HepG2 (cell line): ENCODE measurements around the gene TMEFF1. TPM values are rescaled to one million over a fixed set of nuclear protein-coding genes. Genes with fewer than 3 reads are reported as not detected.

Experiments
- ATAC-seq: fragments of 200-7000 bp; cut with Tn5 transposase; 3 replicates; pipeline ENCODE4 v1.9.1; 2020; ENCODE audit warnings: mild to moderate bottlenecking, moderate library complexity
- BruUV-seq: library from RNA; stranded (reverse); fragments of 400-500 nt; replicated peaks from 2 replicates; lab custom pipeline; 2021; lab: Mats Ljungman, UMichigan
- CTCF ChIA-PET: fragments of 300-600 bp; formaldehyde crosslinking; extraction: SDS; loops from one replicate; lab custom pipeline; 2021; ENCODE audit warnings: low total read pairs, inconsistent platforms, low intra/inter-chr PET ratio; lab: Yijun Ruan, JAX
- POLR2A ChIA-PET: fragments of 350-600 bp; sonication (Branson Sonifier 250); formaldehyde crosslinking; loops from one replicate; lab custom pipeline; 2020; ENCODE audit warnings: antibody characterized with exemption, inconsistent platforms; lab: Yijun Ruan, JAX
- DNase-seq: peaks from one replicate; pipeline ENCODE4 v3.0.0-alpha.2; 2015; ENCODE audit warnings: low spot score
- FAIRE-seq: peaks from 3 replicates; lab custom pipeline; 2011; peaks lifted over from hg19 to GRCh38; lab: Jason Lieb, UNC
- H2AFZ ChIP-seq: one replicate; pipeline ENCODE4 v1.6.1; 2011; ENCODE audit warnings: low read length, inconsistent platforms
- H3K27ac ChIP-seq: fragments of 300-600 bp; 3 replicates; pipeline ENCODE4 v1.8.0; 2011; ENCODE audit warnings: mixed run types, mild to moderate bottlenecking, mixed read lengths, low read length, inconsistent platforms; ENCODE audit not compliant: insufficient read depth; ENCODE audit errors: extremely low read length
- H3K27me3 ChIP-seq, 2 experiments: fragments of 200-600 bp in 1 of 2; 2 replicates in 1 of 2; 3 replicates in 1 of 2; pipeline versions ENCODE4 v1.6.0 to v1.8.0; 2011; ENCODE audit warnings: low read length in 2 of 2, mild to moderate bottlenecking in 2 of 2, moderate library complexity in 2 of 2, inconsistent platforms in 1 of 2; ENCODE audit not compliant: insufficient read depth in 2 of 2, control insufficient read depth in 1 of 2
- H3K36me3 ChIP-seq, 2 experiments: fragments of 200-600 bp in 1 of 2; replicated peaks in 1 of 2; 2 replicates in 1 of 2; 3 replicates in 1 of 2; pipeline versions ENCODE4 v1.5.1 to v1.8.0; 2011; ENCODE audit warnings: low read length in 2 of 2, inconsistent platforms in 1 of 2; ENCODE audit not compliant: insufficient read depth in 2 of 2, control insufficient read depth in 1 of 2
- H3K4me1 ChIP-seq: 2 replicates; pipeline ENCODE4 v1.5.1; 2012; ENCODE audit warnings: low read length, inconsistent platforms; ENCODE audit not compliant: insufficient read depth
- H3K4me2 ChIP-seq: 2 replicates; pipeline ENCODE4 v1.6.0; 2011; ENCODE audit warnings: low read depth, low read length, inconsistent platforms
- H3K4me3 ChIP-seq, 3 experiments: fragments of 200-600 bp in 1 of 3; sonication (generic), shearing (Covaris generic) in 1 of 3; replicated peaks in 1 of 3; 2 replicates each; pipeline ENCODE4 v1.5.1; 2011 to 2016; ENCODE audit warnings: low read length in 3 of 3, inconsistent platforms in 2 of 3, low read depth in 2 of 3, mild to moderate bottlenecking in 2 of 3, control low read depth in 1 of 3, mixed read lengths in 1 of 3; ENCODE audit not compliant: insufficient read depth in 1 of 3
- H3K79me2 ChIP-seq: one replicate; pipeline ENCODE4 v1.6.1; 2011; ENCODE audit warnings: low read length, inconsistent platforms; ENCODE audit not compliant: insufficient read depth
- H3K9ac ChIP-seq: 2 replicates; pipeline ENCODE4 v1.6.0; 2011; ENCODE audit warnings: mild to moderate bottlenecking, low read depth, low read length, inconsistent platforms; ENCODE audit not compliant: insufficient read depth
- H3K9me3 ChIP-seq: 2 replicates; pipeline ENCODE4 v1.5.1; 2012; ENCODE audit warnings: mild to moderate bottlenecking, low read length
- H4K20me1 ChIP-seq: 2 replicates; pipeline ENCODE4 v1.6.0; 2011; ENCODE audit warnings: inconsistent platforms, mild to moderate bottlenecking, low read length, moderate library complexity; ENCODE audit not compliant: insufficient read depth
- BRCA1 ChIP-seq: sonication (generic); formaldehyde crosslinking; IDR thresholded peaks from 2 replicates; pipeline ENCODE4 v1.4.0; 2020; ENCODE audit warnings: missing genetic modification reagents
- ERF ChIP-seq: IDR thresholded peaks from 2 replicates; pipeline ENCODE4 v1.6.1; 2018; ENCODE audit warnings: missing biosample characterization, missing genetic modification reagents
- ETV5 ChIP-seq: IDR thresholded peaks from 2 replicates; pipeline ENCODE4 v1.6.1; 2018; ENCODE audit warnings: missing biosample characterization, missing genetic modification reagents, inconsistent platforms, borderline replicate concordance
- FOXA3 ChIP-seq: IDR thresholded peaks from 2 replicates; pipeline ENCODE4 v1.6.1; 2016; ENCODE audit warnings: missing genetic modification reagents, missing compliant biosample characterization
- FOXK2 ChIP-seq: fragments of 450-650 bp; IDR thresholded peaks from 2 replicates; pipeline ENCODE4 v1.6.1; 2016
- FOXO1 ChIP-seq: sonication (generic); formaldehyde crosslinking; IDR thresholded peaks from 2 replicates; pipeline ENCODE4 v1.4.0; 2020; ENCODE audit warnings: missing genetic modification reagents
- GATAD2A ChIP-seq: IDR thresholded peaks from 2 replicates; pipeline ENCODE4 v1.6.1; 2016
- GZF1 ChIP-seq: sonication (generic); formaldehyde crosslinking; IDR thresholded peaks from 2 replicates; pipeline ENCODE4 v1.5.1; 2020; ENCODE audit warnings: mild to moderate bottlenecking, missing genetic modification reagents
- JARID2 ChIP-seq: sonication (generic); formaldehyde crosslinking; IDR thresholded peaks from 2 replicates; pipeline ENCODE4 v1.8.1; 2023; ENCODE audit warnings: missing genetic modification reagents, inconsistent platforms; ENCODE audit not compliant: insufficient replicate concordance
- KAT2B ChIP-seq: fragments of 150-350 bp; IDR thresholded peaks from 2 replicates; pipeline ENCODE4 v1.6.1; 2014; ENCODE audit warnings: low read depth, low read length, borderline replicate concordance
- KMT2B ChIP-seq: IDR thresholded peaks from 2 replicates; pipeline ENCODE4 v1.6.1; 2016; ENCODE audit warnings: missing genetic modification reagents, missing compliant biosample characterization
- MIXL1 ChIP-seq: IDR thresholded peaks from 2 replicates; pipeline ENCODE4 v1.6.1; 2016
- MYNN ChIP-seq: sonication (generic); formaldehyde crosslinking; IDR thresholded peaks from 2 replicates; pipeline ENCODE4 v1.4.0; 2020; ENCODE audit warnings: mild to moderate bottlenecking, low read depth, missing genetic modification reagents
- RAD21 ChIP-seq: fragments of 450-650 bp; formaldehyde crosslinking; IDR thresholded peaks from 2 replicates; pipeline ENCODE4 v1.5.0; 2020; ENCODE audit warnings: mild to moderate bottlenecking
- SMC3 ChIP-seq: IDR thresholded peaks from 2 replicates; pipeline ENCODE4 v1.6.1; 2011; ENCODE audit warnings: low read length, improper control_type of control experiment
- ZNF224 ChIP-seq: sonication (generic); formaldehyde crosslinking; IDR thresholded peaks from 2 replicates; pipeline ENCODE4 v1.5.0; 2020; ENCODE audit warnings: mild to moderate bottlenecking, missing genetic modification reagents
- ZNF383 ChIP-seq: sonication (generic); formaldehyde crosslinking; IDR thresholded peaks from 2 replicates; pipeline ENCODE4 v1.4.0; 2020; ENCODE audit warnings: missing genetic modification reagents, mild to moderate bottlenecking, borderline replicate concordance
- WGBS: methylation state at CpG from one replicate; pipeline ENCODE4 v1.1.6; 2017; ENCODE audit warnings: low lambda C conversion rate; 5-methylcytosine and 5-hydroxymethylcytosine counted together
- in situ Hi-C: cut with HindIII; loops from 2 replicates; pipeline ENCODE4 v1.10.0; 2017; ENCODE audit warnings: low pct_unique_long_range_greater_than_20kb; ENCODE audit not compliant: extremely low pct_ligation_motif_present
- intact Hi-C: fragments of 100-400 bp; cut with micrococcal nuclease; formaldehyde crosslinking; loops from one replicate; pipeline ENCODE4 v1.10.0; 2022; ENCODE audit not compliant: unreplicated experiment
- polyA plus RNA-seq, 8 experiments: library from polyadenylated mRNA; depleted of rRNA in 3 of 8; stranded (reverse) in 7 of 8; unstranded in 1 of 8; fragments of >200 nt; fragmentation: Illumina TruSeq in 4 of 8; extraction: Trizol in 4 of 8; gene quantifications; 2 replicates each; pipeline versions ENCODE4 v1.2.1 to v1.2.3, GENCODE V29; 2011 to 2016; ENCODE audit warnings: low read depth in 4 of 8, missing spikeins in 1 of 8, mixed read lengths in 1 of 8; ENCODE audit not compliant: insufficient read depth in 1 of 8
- total RNA-seq, 5 experiments: library from RNA; depleted of rRNA; stranded (reverse); fragments of >200 nt; fragmentation: Illumina TruSeq; extraction: Trizol; gene quantifications; 2 replicates each; pipeline ENCODE4 v1.2.3, GENCODE V29; 2016; ENCODE audit warnings: low read depth in 1 of 5
- TF ChIP-seq, protein P1 (sequence below): sonication (generic); formaldehyde crosslinking; IDR thresholded peaks from 2 replicates; pipeline ENCODE4 v1.4.0; 2020; ENCODE audit warnings: mild to moderate bottlenecking, missing genetic modification reagents
- TF ChIP-seq, protein P2 (sequence below): sonication (generic); formaldehyde crosslinking; IDR thresholded peaks from 2 replicates; pipeline ENCODE4 v1.5.0; 2020; ENCODE audit warnings: missing genetic modification reagents, mild to moderate bottlenecking, borderline replicate concordance
- TF ChIP-seq, protein P3 (sequence below): sonication (generic); formaldehyde crosslinking; IDR thresholded peaks from 2 replicates; pipeline ENCODE4 v1.8.1; 2023; ENCODE audit warnings: missing genetic modification reagents, mild to moderate bottlenecking, borderline replicate concordance
- TF ChIP-seq, protein P4 (sequence below): sonication (generic); formaldehyde crosslinking; IDR thresholded peaks from 2 replicates; pipeline ENCODE4 v1.4.0; 2020; ENCODE audit warnings: missing genetic modification reagents
- TF ChIP-seq, protein P5 (sequence below): sonication (generic); formaldehyde crosslinking; IDR thresholded peaks from 2 replicates; pipeline ENCODE4 v1.5.1; 2020; ENCODE audit warnings: mild to moderate bottlenecking, missing genetic modification reagents, borderline replicate concordance

TMEFF1 gene
- total and polyA plus RNA-seq, 2 of the 13 experiments (the other 11 are each of a cell fraction or from before 2014, with no cell fraction given): 0.87 to 1.9 TPM

DNA sequence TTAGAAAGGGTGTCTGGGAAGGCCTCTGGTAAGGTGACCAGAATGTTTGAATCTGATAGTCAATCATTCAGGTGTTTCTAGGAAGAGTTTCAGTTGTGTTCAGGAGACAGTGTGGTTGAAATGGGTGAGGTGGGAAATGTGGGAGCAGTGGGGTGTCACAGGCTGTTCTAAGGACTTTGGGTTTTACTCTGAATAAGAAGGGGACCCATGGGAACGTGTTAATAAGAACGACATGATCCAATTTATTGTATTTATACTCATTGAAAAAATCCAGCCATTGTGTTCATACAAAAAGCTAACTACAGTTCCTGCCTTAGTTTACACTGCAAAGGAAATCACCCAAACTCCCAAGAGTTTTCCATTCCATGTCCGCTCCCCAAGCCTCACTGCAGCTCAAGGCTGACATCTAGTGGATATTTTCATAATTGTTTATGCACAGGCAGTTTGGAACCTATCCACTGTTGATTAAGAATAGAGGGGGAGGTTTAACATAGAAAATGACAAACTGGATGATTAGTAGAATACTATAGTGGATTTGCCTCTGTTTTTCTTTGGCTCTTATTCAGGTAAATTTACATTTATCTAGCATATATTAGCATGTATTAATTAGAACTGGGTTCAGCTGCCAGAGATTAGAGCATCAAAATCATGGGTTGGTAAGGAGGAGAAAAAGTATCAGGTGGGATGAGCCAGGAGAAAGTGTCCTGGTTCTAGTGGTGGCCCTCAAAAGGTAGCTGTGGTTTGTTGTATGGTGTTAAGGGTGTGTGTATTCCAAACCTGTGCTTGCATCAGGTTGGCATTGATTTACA lies 122.6 kb downstream of the TMEFF1 start:
- in situ Hi-C loops: loop anchor here (5.0 to 25.0 kb wide), 4 partner anchors 158 to 1433 kb away; no protein-coding TSS in a partner anchor
- Histone ChIP-seq H3K9ac (no peak overlapping the region), H3K36me3 (no peaks in the 10 kb centered on the region), H2AFZ (no peak overlapping the region), H3K27me3 (no peaks in the 10 kb centered on the region), H3K4me3 (no peak overlapping the region), H4K20me1 (no peaks in the 10 kb centered on the region), H3K9me3 (no peaks in the 10 kb centered on the region), H3K27ac (no peak overlapping the region), H3K79me2 (no peaks in the 10 kb centered on the region), H3K4me2 (no peak overlapping the region), H3K4me1 (peaks cover 27% of the 10 kb centered on the region)
- no TSS peak for BruUV-seq
- WGBS: 6% methylated on average over 3 of the region's 3 CpGs
- FAIRE-seq: peak; percentile 88
- ChIA-PET CTCF (interaction anchor here (0.6 to 1.5 kb wide), 4 partner anchors 90 to 788 kb away, joined by 3 to 7 read pairs (median 3); no protein-coding TSS in a partner anchor), POLR2A (no interaction called here)
- peak; percentile 54 for ATAC-seq
- intact Hi-C loops: loop anchor here (1.0 to 5.0 kb wide), 4 partner anchors 90 to 458 kb away; no protein-coding TSS in a partner anchor
- peak; percentile 39 for DNase-seq
- TF ChIP-seq GZF1 (CRISPR knock-in tag): no peak
- TF ChIP-seq, protein P1, sequence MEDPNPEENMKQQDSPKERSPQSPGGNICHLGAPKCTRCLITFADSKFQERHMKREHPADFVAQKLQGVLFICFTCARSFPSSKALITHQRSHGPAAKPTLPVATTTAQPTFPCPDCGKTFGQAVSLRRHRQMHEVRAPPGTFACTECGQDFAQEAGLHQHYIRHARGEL (CRISPR knock-in tag): no peak
- TF ChIP-seq ZNF224 (CRISPR knock-in tag): no peak
- TF ChIP-seq, protein P2, sequence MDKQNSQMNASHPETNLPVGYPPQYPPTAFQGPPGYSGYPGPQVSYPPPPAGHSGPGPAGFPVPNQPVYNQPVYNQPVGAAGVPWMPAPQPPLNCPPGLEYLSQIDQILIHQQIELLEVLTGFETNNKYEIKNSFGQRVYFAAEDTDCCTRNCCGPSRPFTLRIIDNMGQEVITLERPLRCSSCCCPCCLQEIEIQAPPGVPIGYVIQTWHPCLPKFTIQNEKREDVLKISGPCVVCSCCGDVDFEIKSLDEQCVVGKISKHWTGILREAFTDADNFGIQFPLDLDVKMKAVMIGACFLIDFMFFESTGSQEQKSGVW (CRISPR knock-in tag): no peak
- no peak for TF ChIP-seq KAT2B
- TF ChIP-seq, protein P3, sequence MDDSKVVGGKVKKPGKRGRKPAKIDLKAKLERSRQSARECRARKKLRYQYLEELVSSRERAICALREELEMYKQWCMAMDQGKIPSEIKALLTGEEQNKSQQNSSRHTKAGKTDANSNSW: no peak
- no peak for TF ChIP-seq KMT2B (CRISPR knock-in tag)
- peak; percentile 66; the same call in 1 of the 2 replicates for TF ChIP-seq ETV5
- TF ChIP-seq MYNN (CRISPR knock-in tag): no peak
- TF ChIP-seq, protein P4, sequence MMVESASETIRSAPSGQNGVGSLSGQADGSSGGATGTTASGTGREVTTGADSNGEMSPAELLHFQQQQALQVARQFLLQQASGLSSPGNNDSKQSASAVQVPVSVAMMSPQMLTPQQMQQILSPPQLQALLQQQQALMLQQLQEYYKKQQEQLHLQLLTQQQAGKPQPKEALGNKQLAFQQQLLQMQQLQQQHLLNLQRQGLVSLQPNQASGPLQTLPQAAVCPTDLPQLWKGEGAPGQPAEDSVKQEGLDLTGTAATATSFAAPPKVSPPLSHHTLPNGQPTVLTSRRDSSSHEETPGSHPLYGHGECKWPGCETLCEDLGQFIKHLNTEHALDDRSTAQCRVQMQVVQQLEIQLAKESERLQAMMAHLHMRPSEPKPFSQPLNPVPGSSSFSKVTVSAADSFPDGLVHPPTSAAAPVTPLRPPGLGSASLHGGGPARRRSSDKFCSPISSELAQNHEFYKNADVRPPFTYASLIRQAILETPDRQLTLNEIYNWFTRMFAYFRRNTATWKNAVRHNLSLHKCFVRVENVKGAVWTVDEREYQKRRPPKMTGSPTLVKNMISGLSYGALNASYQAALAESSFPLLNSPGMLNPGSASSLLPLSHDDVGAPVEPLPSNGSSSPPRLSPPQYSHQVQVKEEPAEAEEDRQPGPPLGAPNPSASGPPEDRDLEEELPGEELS (CRISPR knock-in tag): no peak
- TF ChIP-seq ERF (CRISPR knock-in tag): no peak
- no peak for TF ChIP-seq FOXO1 (CRISPR knock-in tag)
- peak; percentile 76 for TF ChIP-seq RAD21 (CRISPR knock-in tag)
- 0 out of 2 replicates have a peak, but pooled peaks have one; percentile 12 for TF ChIP-seq GATAD2A (CRISPR knock-in tag)
- no peak for TF ChIP-seq BRCA1 (CRISPR knock-in tag)
- 0 out of 2 replicates have a peak, but pooled peaks have one; percentile 14 for TF ChIP-seq FOXA3 (CRISPR knock-in tag)
- peak; percentile 66 for TF ChIP-seq JARID2 (CRISPR knock-in tag)
- no peak for TF ChIP-seq FOXK2
- TF ChIP-seq, protein P5, sequence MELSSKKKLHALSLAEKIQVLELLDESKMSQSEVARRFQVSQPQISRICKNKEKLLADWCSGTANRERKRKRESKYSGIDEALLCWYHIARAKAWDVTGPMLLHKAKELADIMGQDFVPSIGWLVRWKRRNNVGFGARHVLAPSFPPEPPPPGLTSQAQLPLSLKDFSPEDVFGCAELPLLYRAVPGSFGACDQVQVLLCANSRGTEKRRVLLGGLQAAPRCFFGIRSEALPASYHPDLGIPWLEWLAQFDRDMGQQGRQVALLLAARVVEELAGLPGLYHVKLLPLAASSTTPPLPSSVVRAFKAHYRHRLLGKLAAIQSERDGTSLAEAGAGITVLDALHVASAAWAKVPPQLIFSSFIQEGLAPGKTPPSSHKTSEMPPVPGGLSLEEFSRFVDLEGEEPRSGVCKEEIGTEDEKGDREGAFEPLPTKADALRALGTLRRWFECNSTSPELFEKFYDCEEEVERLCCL (CRISPR knock-in tag): no peak
- TF ChIP-seq SMC3: peak; percentile 88
- TF ChIP-seq ZNF383 (CRISPR knock-in tag): no peak
- TF ChIP-seq MIXL1 (CRISPR knock-in tag): peak; percentile 71
